ENCODE measurements around the gene INSC.

INSC gene

DNA sequence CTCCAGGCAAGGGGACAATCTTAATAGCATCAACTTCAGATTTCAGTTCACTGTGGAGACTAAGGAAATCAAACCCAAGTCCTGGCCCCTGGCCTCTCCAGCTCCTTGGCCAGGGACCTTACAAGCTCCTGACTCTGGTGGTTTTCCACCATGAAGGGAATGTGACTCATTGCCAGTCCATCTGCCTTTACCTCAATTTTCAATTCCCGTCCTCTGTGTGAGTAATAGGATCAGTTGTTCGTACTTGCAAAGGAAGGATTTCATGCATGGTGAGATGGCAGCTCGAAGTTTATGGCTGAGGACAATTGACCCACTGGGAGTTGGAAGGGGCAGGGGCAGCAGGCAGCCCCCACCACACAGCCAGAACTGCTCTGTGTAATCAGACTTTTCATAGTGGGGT is 42.5 kb downstream of the INSC start:
- Histone ChIP-seq H3K27ac (ENCODE audit: low read length) (no peak overlapping the region), H3K36me3 (ENCODE audit: control insufficient read depth, low read depth, low read length) (no peaks in the 10 kb centered on the region), H3K4me1 (ENCODE audit: control insufficient read depth, low read depth, low read length) (no peaks in the 10 kb centered on the region), H3K9me3 (ENCODE audit: control insufficient read depth, low read depth, low read length) (no peaks in the 10 kb centered on the region), H3K27me3 (ENCODE audit: control insufficient read depth, insufficient read depth, low read length) (no peaks in the 10 kb centered on the region), H3K4me3 (ENCODE audit: low read length) (no peak overlapping the region), H3K9ac (ENCODE audit: low read length) (no peak overlapping the region)

DNA sequence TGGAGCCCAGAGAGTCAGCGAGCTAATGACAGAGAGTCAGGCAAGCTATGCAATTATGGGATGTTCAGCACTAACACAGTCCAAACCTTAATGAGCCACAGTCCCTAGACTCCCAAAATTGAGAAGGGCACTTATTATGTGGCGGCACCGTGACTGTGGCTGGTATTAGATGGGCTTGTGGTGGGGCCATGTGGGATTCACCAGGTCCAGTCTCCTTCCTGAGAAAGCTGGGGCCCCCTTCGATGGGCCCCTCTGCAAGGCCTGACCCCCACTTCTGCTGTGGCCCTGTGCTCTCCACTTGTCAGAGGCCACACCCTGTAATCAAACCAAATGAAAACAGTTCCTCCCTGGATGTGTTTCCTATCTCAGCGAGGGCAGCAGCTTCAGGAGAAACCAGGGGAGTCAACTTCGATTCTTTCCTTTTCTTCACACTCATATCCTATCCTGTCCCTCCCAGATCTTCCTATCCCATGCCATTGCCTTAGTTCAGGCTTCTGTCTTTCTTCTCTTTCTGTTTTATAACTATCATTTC is 42.9 kb downstream of the INSC start:
- no peak overlapping the region for H3K4me3 ChIP-seq (ENCODE audit: low read length)
- no peak overlapping the region for H3K27ac ChIP-seq (ENCODE audit: low read length)
- H3K4me1 ChIP-seq (ENCODE audit: control insufficient read depth, low read depth, low read length): no peaks in the 10 kb centered on the region
- no peak overlapping the region for H3K9ac ChIP-seq (ENCODE audit: low read length)
- H3K9me3 ChIP-seq (ENCODE audit: control insufficient read depth, low read depth, low read length): no peaks in the 10 kb centered on the region
- H3K27me3 ChIP-seq (ENCODE audit: control insufficient read depth, insufficient read depth, low read length): no peaks in the 10 kb centered on the region
- H3K36me3 ChIP-seq (ENCODE audit: control insufficient read depth, low read depth, low read length): no peaks in the 10 kb centered on the region

DNA sequence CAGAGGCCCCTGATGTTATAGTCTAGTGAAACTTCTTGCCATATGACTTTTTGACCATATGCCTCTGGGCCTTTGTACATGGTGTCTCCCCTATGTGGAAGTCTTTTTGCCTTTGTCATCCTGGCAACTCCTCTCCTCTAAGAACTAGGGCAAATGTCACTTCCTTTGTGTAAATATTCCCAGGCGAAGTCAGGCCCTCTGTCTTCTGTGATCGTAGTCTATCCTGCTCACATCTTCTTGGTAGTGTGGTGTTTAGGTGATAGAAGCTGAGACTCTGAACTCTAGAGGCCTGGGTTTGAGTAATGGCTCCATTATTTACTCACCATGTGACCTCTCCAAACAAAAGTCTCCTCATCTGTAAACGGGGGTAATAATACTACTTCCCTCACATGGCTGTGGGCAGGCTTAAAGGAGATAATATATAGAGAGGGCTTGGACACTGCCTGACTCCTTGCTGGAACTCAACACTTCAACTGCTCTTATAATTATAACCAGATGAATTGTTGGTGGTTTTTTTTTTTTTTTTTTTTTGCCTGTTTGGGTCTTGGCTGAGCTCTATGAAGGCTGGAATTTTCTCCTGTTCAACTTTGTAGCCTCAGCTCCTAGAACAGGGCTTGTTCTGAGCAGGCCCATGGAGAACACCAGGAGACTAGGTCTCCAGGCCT is 43.8 kb downstream of the INSC start:
- H3K4me3 ChIP-seq (ENCODE audit: low read length): no peak overlapping the region
- H3K4me1 ChIP-seq (ENCODE audit: control insufficient read depth, low read depth, low read length): no peaks in the 10 kb centered on the region
- no peaks in the 10 kb centered on the region for H3K27me3 ChIP-seq (ENCODE audit: control insufficient read depth, insufficient read depth, low read length)
- no peaks in the 10 kb centered on the region for H3K36me3 ChIP-seq (ENCODE audit: control insufficient read depth, low read depth, low read length)
- H3K9ac ChIP-seq (ENCODE audit: low read length): no peak overlapping the region
- no peak overlapping the region for H3K27ac ChIP-seq (ENCODE audit: low read length)
- H3K9me3 ChIP-seq (ENCODE audit: control insufficient read depth, low read depth, low read length): no peaks in the 10 kb centered on the region

DNA sequence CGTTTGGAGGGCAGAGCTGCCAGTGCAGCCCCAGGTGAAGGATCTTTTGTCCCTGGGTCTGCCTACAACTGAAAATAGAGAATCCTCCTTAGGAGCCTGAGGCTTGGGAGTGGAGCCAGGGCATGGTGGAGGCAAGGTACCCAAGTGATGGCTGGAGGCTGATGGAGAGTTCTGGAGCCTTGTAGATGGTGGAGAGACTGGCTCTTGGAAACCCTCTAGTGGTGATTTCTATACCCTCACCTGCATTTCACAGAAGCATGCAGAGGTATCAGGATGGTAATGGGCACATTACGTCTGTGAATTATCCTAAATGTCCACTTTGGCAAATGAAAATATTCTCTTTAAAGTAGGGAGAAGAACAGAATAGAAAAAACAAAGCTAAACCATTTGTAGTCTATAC is 44.4 kb downstream of the INSC start:
- Histone ChIP-seq H3K27me3 (ENCODE audit: control insufficient read depth, insufficient read depth, low read length) (no peaks in the 10 kb centered on the region), H3K27ac (ENCODE audit: low read length) (no peak overlapping the region), H3K36me3 (ENCODE audit: control insufficient read depth, low read depth, low read length) (no peaks in the 10 kb centered on the region), H3K9ac (ENCODE audit: low read length) (no peak overlapping the region), H3K4me3 (ENCODE audit: low read length) (no peak overlapping the region), H3K9me3 (ENCODE audit: control insufficient read depth, low read depth, low read length) (no peaks in the 10 kb centered on the region), H3K4me1 (ENCODE audit: control insufficient read depth, low read depth, low read length) (no peaks in the 10 kb centered on the region)

DNA sequence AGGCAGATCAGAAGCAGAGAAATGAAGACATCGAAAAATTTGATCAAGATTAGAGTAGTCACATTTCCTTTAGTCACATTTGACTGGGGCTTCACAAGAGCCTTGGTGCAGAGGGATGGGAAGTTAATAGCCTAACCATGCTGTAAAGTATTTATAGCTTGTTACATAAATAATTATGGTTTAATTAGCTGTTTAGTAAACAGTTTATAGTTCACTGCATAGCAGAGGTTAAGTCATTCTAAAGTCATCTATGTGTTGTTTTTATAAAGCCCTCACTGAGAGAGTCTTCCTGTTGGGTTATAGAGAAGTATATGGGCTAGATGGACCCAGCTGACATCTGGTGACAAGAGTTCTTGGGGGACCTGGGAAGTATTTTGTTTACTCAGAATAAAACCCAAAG is 47.1 kb downstream of the INSC start:
- Histone ChIP-seq H3K27me3 (ENCODE audit: control insufficient read depth, insufficient read depth, low read length) (no peaks in the 10 kb centered on the region), H3K9me3 (ENCODE audit: control insufficient read depth, low read depth, low read length) (no peaks in the 10 kb centered on the region), H3K4me1 (ENCODE audit: control insufficient read depth, low read depth, low read length) (no peaks in the 10 kb centered on the region), H3K9ac (ENCODE audit: low read length) (no peak overlapping the region), H3K4me3 (ENCODE audit: low read length) (no peak overlapping the region), H3K27ac (ENCODE audit: low read length) (no peak overlapping the region), H3K36me3 (ENCODE audit: control insufficient read depth, low read depth, low read length) (no peaks in the 10 kb centered on the region)

DNA sequence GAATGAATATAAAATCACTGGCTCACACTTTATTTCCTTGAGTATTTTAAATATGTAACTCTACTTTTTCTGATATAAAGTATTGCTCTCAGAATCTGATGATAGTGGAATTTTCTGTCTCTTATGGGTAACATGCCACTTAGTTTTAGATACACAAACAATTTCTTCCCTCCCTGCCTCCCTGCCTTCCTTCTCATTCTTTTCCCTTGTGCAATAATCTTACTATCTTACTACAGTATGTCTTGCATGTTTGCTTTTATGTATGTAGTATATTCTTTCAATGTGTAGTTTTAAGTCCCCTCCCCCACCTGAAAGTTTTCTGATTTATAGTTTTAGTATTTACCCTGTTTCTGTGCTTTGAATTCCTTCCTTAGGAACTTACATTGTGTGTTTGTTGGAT is 48.4 kb downstream of the INSC start:
- Histone ChIP-seq H3K36me3 (ENCODE audit: control insufficient read depth, low read depth, low read length) (no peaks in the 10 kb centered on the region), H3K27me3 (ENCODE audit: control insufficient read depth, insufficient read depth, low read length) (no peaks in the 10 kb centered on the region), H3K9me3 (ENCODE audit: control insufficient read depth, low read depth, low read length) (no peaks in the 10 kb centered on the region), H3K4me3 (ENCODE audit: low read length) (no peak overlapping the region), H3K27ac (ENCODE audit: low read length) (no peak overlapping the region), H3K4me1 (ENCODE audit: control insufficient read depth, low read depth, low read length) (no peaks in the 10 kb centered on the region), H3K9ac (ENCODE audit: low read length) (no peak overlapping the region)

DNA sequence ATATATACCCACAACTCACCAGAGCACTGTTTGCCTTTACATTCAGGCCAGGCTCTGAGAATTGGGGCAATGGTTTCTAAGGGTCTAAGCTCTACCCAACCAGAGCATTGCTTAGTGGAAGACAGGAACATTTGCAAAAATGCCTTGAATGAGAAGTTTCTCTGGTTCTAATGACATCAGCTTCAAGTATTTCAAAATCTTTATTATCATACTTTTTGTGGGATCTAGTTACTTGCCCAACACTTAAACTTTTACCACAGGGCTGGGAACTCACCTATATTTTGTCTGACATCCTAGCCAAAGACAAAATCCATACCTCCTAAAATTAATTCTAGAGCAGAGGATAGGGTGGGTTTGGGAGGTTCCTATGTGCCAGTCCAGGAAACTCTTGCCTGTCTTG is 51.5 kb downstream of the INSC start:
- no peaks in the 10 kb centered on the region for H3K36me3 ChIP-seq (ENCODE audit: control insufficient read depth, low read depth, low read length)
- no peaks in the 10 kb centered on the region for H3K4me1 ChIP-seq (ENCODE audit: control insufficient read depth, low read depth, low read length)
- H3K9ac ChIP-seq (ENCODE audit: low read length): no peak overlapping the region
- H3K9me3 ChIP-seq (ENCODE audit: control insufficient read depth, low read depth, low read length): no peaks in the 10 kb centered on the region
- H3K27me3 ChIP-seq (ENCODE audit: control insufficient read depth, insufficient read depth, low read length): no peaks in the 10 kb centered on the region
- no peak overlapping the region for H3K4me3 ChIP-seq (ENCODE audit: low read length)
- no peak overlapping the region for H3K27ac ChIP-seq (ENCODE audit: low read length)

DNA sequence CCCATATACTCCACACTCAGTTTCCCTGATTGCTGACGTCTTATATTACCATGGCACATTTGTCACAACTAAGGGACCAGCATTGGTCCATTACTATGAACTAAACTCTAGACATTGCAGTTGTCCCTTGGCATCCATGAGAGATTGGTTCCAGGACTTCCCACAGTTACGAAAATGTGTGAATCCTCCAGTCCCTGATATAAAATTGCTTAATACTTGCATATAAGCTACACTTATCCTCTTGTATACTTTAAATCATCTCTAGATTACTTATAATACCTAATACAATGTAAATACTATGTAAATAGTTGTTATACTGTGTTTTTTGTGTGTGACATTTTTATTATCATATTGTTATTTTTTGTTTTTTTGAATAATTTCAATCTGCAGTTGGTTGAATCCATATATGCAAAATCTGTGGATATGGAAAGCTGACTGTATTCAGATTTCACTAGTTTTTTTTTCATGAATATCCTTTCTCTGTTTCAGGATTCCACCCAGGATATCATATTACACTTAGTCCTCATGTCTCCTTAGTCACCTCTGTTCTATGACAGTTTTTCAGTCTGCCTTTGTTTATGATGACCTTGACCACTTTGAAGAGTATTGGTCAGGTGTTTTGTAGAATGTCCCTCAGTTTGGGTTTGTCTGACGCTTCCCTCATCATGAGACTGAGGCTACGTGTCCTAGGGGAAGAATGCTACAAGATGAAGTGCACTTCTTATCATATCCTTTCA is 55.3 kb downstream of the INSC start:
- no peak overlapping the region for H3K9ac ChIP-seq (ENCODE audit: low read length)
- H3K4me1 ChIP-seq (ENCODE audit: control insufficient read depth, low read depth, low read length): no peaks in the 10 kb centered on the region
- no peaks in the 10 kb centered on the region for H3K36me3 ChIP-seq (ENCODE audit: control insufficient read depth, low read depth, low read length)
- H3K27ac ChIP-seq (ENCODE audit: low read length): no peak overlapping the region
- H3K9me3 ChIP-seq (ENCODE audit: control insufficient read depth, low read depth, low read length): no peaks in the 10 kb centered on the region
- H3K27me3 ChIP-seq (ENCODE audit: control insufficient read depth, insufficient read depth, low read length): no peaks in the 10 kb centered on the region
- H3K4me3 ChIP-seq (ENCODE audit: low read length): no peak overlapping the region

DNA sequence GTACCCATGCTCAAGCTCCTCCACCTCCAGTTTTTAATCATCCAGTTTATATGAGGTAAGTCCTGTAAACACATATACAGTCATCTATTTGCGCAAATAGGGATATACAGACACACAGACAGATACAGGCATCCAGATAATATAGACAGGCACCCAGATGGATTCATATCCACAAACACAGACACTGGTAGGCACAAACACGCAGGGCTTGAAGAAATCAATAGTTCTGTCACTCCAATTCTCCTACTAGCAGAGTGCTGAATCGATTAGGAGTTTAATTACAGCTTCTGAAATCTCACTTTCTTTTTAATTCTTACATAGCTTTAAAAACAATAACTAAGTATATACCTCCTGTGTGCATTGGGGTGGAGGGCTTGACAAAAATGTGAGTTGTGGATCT is 56.0 kb downstream of the INSC start:
- no peak overlapping the region for H3K4me3 ChIP-seq (ENCODE audit: low read length)
- no peaks in the 10 kb centered on the region for H3K9me3 ChIP-seq (ENCODE audit: control insufficient read depth, low read depth, low read length)
- H3K9ac ChIP-seq (ENCODE audit: low read length): no peak overlapping the region
- H3K4me1 ChIP-seq (ENCODE audit: control insufficient read depth, low read depth, low read length): no peaks in the 10 kb centered on the region
- H3K27ac ChIP-seq (ENCODE audit: low read length): no peak overlapping the region
- no peaks in the 10 kb centered on the region for H3K27me3 ChIP-seq (ENCODE audit: control insufficient read depth, insufficient read depth, low read length)
- no peaks in the 10 kb centered on the region for H3K36me3 ChIP-seq (ENCODE audit: control insufficient read depth, low read depth, low read length)

DNA sequence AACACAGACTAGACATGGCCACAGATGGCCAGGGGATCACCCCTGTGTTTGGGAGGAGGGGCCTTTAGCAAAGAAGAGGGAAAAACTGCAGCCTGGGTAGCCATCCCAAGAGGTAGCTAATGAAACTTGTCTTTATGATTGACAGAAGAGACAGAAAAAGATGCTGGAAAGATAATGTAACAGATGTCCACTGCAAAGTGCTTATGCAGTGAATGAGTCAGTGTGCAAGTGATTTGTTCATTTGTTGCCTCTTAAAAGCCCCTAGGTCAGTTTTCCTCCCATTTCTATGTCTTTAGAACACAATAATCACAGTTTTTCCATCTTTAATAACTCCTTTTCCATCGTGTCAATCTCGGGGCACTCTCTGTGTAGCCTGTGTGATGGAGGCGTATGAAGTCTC is 57.2 kb downstream of the INSC start:
- H3K27me3 ChIP-seq (ENCODE audit: control insufficient read depth, insufficient read depth, low read length): no peaks in the 10 kb centered on the region
- H3K4me1 ChIP-seq (ENCODE audit: control insufficient read depth, low read depth, low read length): no peaks in the 10 kb centered on the region
- H3K9me3 ChIP-seq (ENCODE audit: control insufficient read depth, low read depth, low read length): no peaks in the 10 kb centered on the region
- no peak overlapping the region for H3K4me3 ChIP-seq (ENCODE audit: low read length)
- H3K36me3 ChIP-seq (ENCODE audit: control insufficient read depth, low read depth, low read length): no peaks in the 10 kb centered on the region
- H3K9ac ChIP-seq (ENCODE audit: low read length): no peak overlapping the region
- H3K27ac ChIP-seq (ENCODE audit: low read length): no peak overlapping the region

DNA sequence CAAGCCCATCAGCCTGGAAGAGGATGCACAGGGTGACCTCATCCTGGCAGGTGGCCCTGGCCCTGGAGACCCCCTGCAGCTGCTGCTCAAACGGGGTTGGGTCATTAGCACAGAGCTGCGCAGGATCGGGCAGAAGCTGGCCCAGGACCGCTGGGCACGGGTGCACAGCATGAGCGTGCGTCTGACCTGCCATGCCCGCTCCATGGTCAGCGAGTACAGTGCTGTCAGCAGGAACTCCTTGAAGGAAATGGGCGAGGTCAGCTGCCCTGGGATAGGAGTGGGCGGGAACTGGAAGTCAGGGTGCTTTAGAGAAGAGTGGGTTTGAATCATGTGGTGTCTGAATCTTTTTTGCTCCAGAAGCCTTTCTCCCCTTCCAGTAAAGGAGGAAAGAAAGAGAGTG is 61.1 kb downstream of the INSC start:
- Histone ChIP-seq H3K27ac (ENCODE audit: low read length) (no peak overlapping the region), H3K27me3 (ENCODE audit: control insufficient read depth, insufficient read depth, low read length) (no peaks in the 10 kb centered on the region), H3K4me1 (ENCODE audit: control insufficient read depth, low read depth, low read length) (no peaks in the 10 kb centered on the region), H3K9me3 (ENCODE audit: control insufficient read depth, low read depth, low read length) (no peaks in the 10 kb centered on the region), H3K9ac (ENCODE audit: low read length) (no peak overlapping the region), H3K4me3 (ENCODE audit: low read length) (no peak overlapping the region), H3K36me3 (ENCODE audit: control insufficient read depth, low read depth, low read length) (no peaks in the 10 kb centered on the region)

DNA sequence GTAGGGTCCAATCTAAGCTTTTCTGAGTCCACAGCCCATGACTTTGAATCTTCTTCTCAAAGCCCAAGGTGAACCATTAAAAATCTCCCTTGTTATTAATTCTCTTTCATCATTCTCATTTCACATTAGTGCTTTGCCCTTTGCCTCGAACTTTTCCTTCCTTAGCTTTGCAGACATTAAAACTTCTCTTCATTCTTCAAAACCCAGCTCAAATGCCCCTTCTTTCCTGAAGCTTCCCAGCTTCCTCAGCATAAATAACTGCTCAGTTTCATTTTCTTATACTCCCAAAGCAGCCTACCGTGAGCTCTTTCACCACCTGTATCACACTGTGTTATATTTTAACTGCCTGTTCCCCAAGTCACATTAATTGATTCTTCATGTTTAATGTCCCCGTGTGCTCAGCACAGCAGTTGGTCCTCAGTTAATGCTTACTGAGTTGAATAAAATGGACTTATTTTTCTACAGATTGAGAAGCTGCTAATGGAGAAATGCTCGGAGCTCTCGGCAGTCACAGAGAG is 62.0 kb downstream of the INSC start:
- no peak overlapping the region for H3K9ac ChIP-seq (ENCODE audit: low read length)
- no peak overlapping the region for H3K4me3 ChIP-seq (ENCODE audit: low read length)
- H3K27ac ChIP-seq (ENCODE audit: low read length): no peak overlapping the region
- H3K36me3 ChIP-seq (ENCODE audit: control insufficient read depth, low read depth, low read length): no peaks in the 10 kb centered on the region
- no peaks in the 10 kb centered on the region for H3K4me1 ChIP-seq (ENCODE audit: control insufficient read depth, low read depth, low read length)
- no peaks in the 10 kb centered on the region for H3K9me3 ChIP-seq (ENCODE audit: control insufficient read depth, low read depth, low read length)
- H3K27me3 ChIP-seq (ENCODE audit: control insufficient read depth, insufficient read depth, low read length): no peaks in the 10 kb centered on the region
